H1 (cell line): ENCODE data around the gene WNT9A.

Source experiments
- CTCF ChIP-seq, 3 experiments: IDR thresholded peaks; 1 replicate in 2 of 3; 2 replicates in 1 of 3; pipeline versions ENCODE4 v1.5.1 to v1.6.1; 2011; ENCODE audit warnings: low read length in 3 of 3, mild to moderate bottlenecking in 3 of 3, inconsistent platforms in 2 of 3, low read depth in 1 of 3, moderate library complexity in 1 of 3; ENCODE audit not compliant: insufficient read depth in 1 of 3; ENCODE audit errors: control extremely low read depth in 1 of 3
- EP300 ChIP-seq, 2 experiments: IDR thresholded peaks; 1 replicate in 1 of 2; 2 replicates in 1 of 2; pipeline ENCODE4 v1.6.1; 2011 to 2012; ENCODE audit warnings: low read depth in 2 of 2, low read length in 2 of 2, mild to moderate bottlenecking in 2 of 2, borderline replicate concordance in 1 of 2, inconsistent platforms in 1 of 2, moderate library complexity in 1 of 2
- EZH2 ChIP-seq: fragments of 200-600 bp; sonication (generic); IDR thresholded peaks from 2 replicates; pipeline ENCODE4 v1.7.1; 2012; ENCODE audit warnings: low read depth, mild to moderate bottlenecking, moderate library complexity, low read length, inconsistent platforms; ENCODE audit not compliant: severe bottlenecking
- FOSL1 ChIP-seq: IDR thresholded peaks from 2 replicates; pipeline ENCODE4 v1.6.1; 2011; ENCODE audit warnings: mild to moderate bottlenecking, low read depth, low read length, moderate library complexity; ENCODE audit not compliant: insufficient read depth
- GTF2F1 ChIP-seq: IDR thresholded peaks from 2 replicates; pipeline ENCODE4 v1.6.1; 2012; ENCODE audit warnings: low read depth, low read length, improper control_type of control experiment, borderline replicate concordance
- HDAC2 ChIP-seq, 2 experiments: fragments of 300-600 bp in 1 of 2; sonication (generic) in 1 of 2; IDR thresholded peaks; 2 replicates each; pipeline ENCODE4 v1.6.1; 2011 to 2012; ENCODE audit warnings: low read depth in 2 of 2, low read length in 2 of 2, mild to moderate bottlenecking in 2 of 2, moderate library complexity in 2 of 2, borderline replicate concordance in 1 of 2, inconsistent platforms in 1 of 2
- MAX ChIP-seq: IDR thresholded peaks from 2 replicates; pipeline ENCODE4 v1.6.1; 2012; ENCODE audit warnings: inconsistent platforms
- POLR2A ChIP-seq, 2 experiments: IDR thresholded peaks; 1 replicate in 1 of 2; 2 replicates in 1 of 2; pipeline ENCODE4 v1.6.1; 2011; ENCODE audit warnings: low read depth in 2 of 2, low read length in 2 of 2, mild to moderate bottlenecking in 2 of 2; ENCODE audit errors: control extremely low read depth in 1 of 2
- POLR2AphosphoS5 ChIP-seq: IDR thresholded peaks from 2 replicates; pipeline ENCODE4 v1.6.1; 2011; ENCODE audit warnings: low read depth, low read length
- RFX5 ChIP-seq: IDR thresholded peaks from 2 replicates; pipeline ENCODE4 v1.6.1; 2011; ENCODE audit warnings: low read depth, low read length, improper control_type of control experiment, borderline replicate concordance
- SIN3A ChIP-seq, 2 experiments: IDR thresholded peaks in 1 of 2; conservative IDR thresholded peaks in 1 of 2; 2 replicates each; pipeline ENCODE4 v1.6.1; 2011 to 2012; ENCODE audit warnings: low read length in 2 of 2, improper control_type of control experiment in 1 of 2, low read depth in 1 of 2, mild to moderate bottlenecking in 1 of 2
- TBP ChIP-seq: IDR thresholded peaks from 2 replicates; pipeline ENCODE4 v1.6.1; 2011; ENCODE audit warnings: low read depth, low read length, improper control_type of control experiment
- USF2 ChIP-seq: IDR thresholded peaks from 2 replicates; pipeline ENCODE4 v1.6.1; 2011; ENCODE audit warnings: low read length, improper control_type of control experiment

GRCh38 chr1:227959325-227959860 is 11.7 kb upstream of the WNT9A start:
- TF ChIP-seq POLR2A (IDR thresholded peaks at IDR 0.05; ENCODE audit: control extremely low read depth in 1 of 2, low read depth in 2 of 2, low read length in 2 of 2) (no peak), RFX5 (no peak), EP300 (IDR thresholded peaks at IDR 0.05; ENCODE audit: borderline replicate concordance in 1 of 2, low read depth in 2 of 2, low read length in 2 of 2) (no peak), CTCF (IDR thresholded peaks at IDR 0.05; ENCODE audit: control extremely low read depth in 1 of 3, insufficient read depth in 1 of 3, low read depth in 1 of 3, low read length in 3 of 3) (no peak), GTF2F1 (no peak), MAX (no peak), EZH2 (no peak), POLR2AphosphoS5 (no peak), USF2 (no peak), FOSL1 (no peak), TBP (no peak), HDAC2 (IDR thresholded peaks at IDR 0.05; ENCODE audit: borderline replicate concordance in 1 of 2, low read depth in 2 of 2, low read length in 2 of 2) (no peak), SIN3A (conservative IDR thresholded peaks at IDR 0.05 in 1 of 2, IDR thresholded peaks at IDR 0.05 in 1 of 2; ENCODE audit: low read depth in 1 of 2, low read length in 2 of 2) (no peak)
